ENCODE measurements around the gene LIMS1.
"Not testable (repeated sequence)": the region's sequence is repeated elsewhere in the genome, so short reads cannot be mapped to it uniquely, and the experiment has no call there.

LIMS1 gene

DNA sequence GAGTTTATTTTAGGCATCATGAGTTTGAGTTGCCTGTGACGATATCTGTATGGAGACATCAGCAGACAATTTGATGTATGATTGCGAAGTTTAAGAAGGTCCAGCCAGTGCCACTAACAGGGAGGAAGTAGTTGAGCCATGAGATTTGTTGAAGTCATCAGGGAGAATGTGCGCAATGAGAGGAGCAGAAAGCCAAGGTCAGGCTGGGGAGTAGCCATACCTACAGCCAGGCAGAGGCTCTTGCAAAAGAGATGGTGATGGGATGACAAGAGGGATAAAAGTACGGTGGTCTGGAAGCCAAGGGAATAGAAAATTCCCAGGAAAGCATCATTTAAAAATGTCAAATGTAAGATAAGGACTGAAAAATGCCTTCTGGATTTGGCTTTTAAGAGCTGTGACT lies 51.2 kb downstream of the LIMS1 start:
- no peak for DNase-seq (ENCODE audit: low read depth in 2 of 2, low spot score in 1 of 2)

DNA sequence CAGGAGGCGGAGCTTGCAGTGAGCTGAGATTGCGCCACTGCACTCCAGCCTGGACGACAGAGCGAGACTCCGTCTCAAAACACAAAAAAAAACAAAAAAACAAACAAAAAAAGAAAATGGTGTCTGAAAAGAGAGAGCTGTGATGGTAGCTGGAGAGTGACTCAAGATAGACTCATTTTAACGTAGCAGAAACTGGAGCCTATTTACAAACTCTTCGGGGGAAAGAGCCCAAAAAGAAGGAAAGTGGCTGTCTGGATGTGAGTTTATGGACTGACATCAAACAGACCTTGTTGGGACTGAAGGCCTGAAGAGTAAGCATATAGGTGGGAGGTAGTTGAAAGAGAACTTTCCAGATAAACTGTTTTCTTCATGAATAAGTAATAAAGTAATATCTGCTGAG lies 51.8 kb downstream of the LIMS1 start:
- DNase-seq (ENCODE audit: low read depth in 2 of 2, low spot score in 1 of 2): no peak

DNA sequence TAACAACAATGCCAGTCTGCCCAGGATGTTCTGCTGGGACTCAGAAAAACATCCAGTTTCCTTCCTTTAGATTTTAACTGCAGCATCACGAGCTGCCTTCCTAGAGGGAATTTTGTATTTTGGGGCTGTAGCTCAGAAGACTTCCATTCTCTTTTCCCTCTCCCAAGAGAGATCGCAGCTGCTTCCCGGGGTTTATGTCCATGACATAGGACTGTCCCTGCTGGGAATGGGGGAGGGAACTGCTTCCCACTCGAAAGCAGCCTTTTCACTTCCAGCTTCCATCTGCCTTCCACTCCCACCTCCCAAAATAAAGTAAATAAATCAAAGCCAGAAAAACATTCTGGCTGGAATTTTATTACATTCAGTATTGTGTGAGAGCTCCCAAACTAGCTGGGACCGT lies 52.4 kb downstream of the LIMS1 start:
- no peak for DNase-seq (ENCODE audit: low read depth in 2 of 2, low spot score in 1 of 2)

DNA sequence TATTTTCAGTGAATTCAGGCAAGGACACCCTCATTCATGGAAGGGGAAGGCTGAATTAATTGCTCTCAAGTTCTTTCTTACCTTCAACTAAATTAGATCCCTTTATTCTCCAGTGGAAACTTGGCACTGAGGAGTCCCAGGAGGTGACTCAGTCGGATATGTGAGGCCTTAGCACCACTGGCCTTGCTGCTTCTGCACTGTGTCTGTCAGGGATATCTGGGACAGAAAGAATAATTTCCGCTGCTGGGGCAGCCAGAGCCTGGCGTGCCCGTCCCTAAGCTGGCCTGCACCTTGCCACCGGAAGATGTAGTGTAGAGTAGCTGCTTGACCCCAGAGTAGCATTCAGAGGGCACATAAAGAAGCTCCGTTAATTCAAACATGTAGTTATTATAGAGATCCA lies 53.4 kb downstream of the LIMS1 start:
- no peak for DNase-seq (ENCODE audit: low read depth in 2 of 2, low spot score in 1 of 2)

DNA sequence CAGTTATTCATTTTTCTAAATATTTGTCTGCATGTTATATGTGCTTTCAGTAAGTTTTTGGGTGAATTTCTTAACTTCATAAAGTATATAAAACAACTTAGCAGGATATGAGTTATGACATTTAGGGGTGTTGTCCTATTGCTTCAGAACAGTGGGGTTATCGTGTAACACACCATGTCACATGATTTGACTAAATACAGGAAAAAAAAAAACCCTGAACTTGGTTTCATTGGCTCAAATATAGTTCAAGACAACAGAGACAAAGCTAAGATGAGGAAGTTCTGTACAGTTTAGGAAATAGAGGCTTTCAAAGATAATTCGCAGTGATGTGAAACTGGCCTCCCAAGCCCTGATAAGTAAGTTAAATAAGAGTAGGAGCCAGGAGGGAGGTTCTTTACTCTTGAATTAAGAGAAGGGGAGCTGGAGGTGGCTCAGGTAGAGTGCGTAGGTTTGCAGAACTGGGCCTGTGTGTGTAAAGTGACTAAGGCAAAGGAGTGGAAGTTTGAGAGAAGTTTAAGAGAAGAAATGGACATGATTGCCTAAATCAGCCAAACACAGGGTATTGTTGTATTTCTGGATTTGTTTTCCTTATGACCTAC lies 53.9 kb downstream of the LIMS1 start:
- no peak for DNase-seq (ENCODE audit: low read depth in 2 of 2, low spot score in 1 of 2)

DNA sequence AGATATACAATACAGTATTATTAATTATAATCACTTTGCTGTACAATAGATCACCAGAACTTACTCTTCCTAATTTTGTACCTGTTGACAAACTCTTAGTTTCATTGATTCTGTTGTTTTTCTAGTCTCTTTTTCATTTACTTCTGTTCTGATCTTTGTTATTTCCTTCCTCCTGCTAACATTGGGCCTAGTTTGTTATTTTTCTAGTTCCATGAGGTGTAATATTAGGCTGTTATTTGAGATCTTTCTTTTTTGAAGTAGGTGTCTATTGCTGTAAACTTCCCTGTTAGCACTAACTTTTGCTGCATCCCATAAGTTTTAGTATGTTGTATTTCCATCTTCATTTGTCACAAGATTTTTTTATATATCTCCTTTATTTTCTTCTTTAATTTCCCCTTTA lies 55.1 kb downstream of the LIMS1 start:
- no peak for DNase-seq (ENCODE audit: low read depth in 2 of 2, low spot score in 1 of 2)

DNA sequence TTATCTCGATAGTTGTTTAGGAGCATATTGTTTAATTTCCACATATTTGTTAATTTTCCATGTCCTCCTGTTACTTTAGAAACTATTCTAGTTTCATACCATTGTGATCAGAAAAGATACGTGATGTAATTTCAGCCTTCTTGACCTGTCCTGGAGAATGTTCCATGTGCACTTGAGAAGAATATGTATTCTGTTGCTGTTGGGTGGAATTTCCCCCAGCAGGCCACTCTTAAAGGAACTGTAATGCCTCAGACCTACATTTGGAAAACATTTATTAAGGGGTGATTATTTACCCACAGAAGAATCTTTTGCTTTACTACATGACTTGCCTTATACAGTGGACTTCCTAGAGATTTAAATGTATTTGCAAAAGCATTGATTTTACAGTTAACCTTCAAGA lies 55.5 kb downstream of the LIMS1 start:
- DNase-seq (ENCODE audit: low read depth in 2 of 2, low spot score in 1 of 2): no peak

DNA sequence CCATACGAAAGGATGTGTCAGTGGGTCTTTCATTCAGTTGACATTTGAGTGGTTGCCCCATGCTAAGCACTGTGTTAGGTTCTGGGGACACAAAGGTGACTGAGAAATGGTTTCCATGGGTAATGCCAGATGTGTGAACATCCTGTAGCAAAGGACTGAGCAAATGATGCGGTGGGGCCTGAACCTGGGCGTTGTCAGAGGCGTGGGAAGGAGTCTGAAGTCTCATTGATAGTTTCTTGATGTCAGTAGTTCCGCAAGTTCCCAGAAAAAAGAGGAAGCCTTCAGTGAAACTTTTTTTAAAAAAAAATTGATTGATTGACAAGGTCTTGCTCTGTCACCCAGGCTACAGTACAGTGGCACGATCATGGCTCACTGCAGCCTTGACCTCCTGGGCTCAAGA lies 56.9 kb downstream of the LIMS1 start:
- DNase-seq (ENCODE audit: low read depth in 2 of 2, low spot score in 1 of 2): no peak

DNA sequence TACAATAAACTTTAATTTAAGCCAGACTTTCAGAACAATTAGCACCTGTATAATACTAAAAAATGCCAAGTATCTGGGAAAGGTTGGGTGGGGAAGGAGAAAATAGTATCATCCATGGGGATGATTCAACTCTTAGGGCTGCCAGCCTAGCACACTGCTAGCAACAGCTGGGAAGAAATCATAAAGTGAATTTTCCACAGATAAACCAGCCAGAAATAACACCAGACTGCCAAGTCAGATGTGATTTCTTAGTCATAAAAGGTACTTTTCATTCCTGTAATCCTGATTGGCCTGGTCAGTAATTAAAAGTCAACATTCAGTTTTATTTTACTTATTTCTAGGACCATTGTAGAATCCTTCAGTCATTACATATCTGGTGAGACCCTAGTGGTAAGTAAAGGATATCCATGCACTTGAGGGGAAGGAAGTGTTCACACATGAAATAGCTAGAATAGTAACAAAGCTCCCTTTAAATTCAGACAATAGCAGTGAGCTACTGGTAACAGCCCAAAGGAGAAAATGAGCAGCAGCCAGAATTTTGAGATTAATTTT lies 59.4 kb downstream of the LIMS1 start:
- no peak for DNase-seq (ENCODE audit: low read depth in 2 of 2, low spot score in 1 of 2)

DNA sequence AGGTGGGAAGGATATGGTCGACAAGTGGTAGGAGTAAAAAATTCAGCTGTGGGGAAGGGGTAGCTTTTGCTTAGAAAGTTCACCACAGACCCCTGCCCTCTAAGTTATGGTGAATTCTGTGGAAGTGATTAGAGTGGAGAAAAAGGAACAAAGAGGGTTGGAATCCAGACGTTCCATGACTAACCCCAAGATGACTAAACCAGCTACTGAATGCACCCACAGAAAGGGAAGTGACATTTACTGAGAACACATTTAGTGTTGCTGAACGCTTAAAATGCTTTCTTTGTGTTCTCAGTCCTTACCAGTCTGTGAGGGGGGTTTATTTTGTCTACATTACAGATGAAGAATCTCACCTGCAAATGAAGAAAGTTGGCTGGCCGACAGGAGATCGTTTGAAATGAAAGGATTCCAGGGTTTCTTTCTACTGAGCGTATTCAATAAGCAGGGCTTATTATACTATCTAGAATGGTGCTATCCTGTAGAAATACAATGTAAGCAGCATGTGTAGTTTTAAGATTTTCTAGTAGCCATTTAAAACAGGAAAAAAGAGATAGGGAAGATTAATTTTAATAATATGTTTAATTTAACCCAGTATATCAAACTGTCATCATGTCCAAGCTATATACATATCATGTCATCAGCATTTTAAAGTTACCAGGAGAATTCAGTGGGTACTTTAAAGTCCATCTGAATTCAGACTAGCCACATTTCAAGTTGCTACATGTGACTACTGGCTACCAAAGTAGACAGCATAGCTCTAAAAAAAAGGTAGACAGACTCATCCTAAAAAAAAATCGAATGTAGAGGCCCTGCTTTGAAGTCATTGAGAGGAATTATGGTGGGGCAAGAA lies 60.1 kb downstream of the LIMS1 start:
- DNase-seq (ENCODE audit: low read depth in 2 of 2, low spot score in 1 of 2): no peak

DNA sequence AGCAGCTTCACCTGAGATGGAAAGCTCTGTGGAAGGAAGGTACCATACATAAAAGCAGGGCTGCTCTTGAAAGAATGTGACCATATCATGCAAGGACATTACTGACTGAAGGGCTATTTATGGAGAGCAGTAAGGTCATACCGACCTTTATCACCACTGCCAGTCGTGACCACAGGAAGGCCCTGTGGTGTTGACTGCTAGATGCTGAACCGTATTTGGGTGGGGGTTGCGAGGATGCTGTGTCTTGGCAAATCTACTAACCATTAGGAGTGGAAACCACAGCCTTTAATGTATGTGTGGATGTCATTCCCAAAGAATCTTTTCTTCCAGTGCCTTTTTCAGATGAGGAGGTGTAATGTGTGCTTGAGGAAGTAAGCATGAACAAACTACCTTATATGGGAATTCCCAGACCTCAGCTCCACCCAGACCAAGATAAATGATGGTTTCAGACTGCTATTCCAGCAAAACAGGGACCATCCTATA lies 60.8 kb downstream of the LIMS1 start:
- DNase-seq (ENCODE audit: low read depth in 2 of 2, low spot score in 1 of 2): no peak

DNA sequence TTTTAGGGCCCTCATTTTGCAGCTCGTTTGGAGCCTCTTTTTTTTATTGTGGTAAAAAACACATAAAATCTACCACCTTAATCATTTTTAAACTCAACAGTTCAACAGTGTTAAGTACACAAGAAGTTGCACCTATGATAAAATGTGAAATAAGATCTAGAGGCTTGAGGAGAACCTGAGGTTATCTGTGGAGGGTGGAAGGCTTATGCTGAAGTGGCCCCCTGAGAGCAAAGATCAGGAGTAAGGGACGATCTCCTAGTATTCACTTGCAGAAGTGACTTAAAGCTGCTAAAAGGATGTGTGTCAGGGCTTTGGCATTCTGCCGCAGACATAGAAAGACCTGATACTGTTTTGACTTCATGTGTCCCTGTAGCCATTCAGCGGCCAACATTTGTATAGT lies 61.5 kb downstream of the LIMS1 start:
- not testable (repeated sequence) for DNase-seq (ENCODE audit: low read depth in 2 of 2, low spot score in 1 of 2)

DNA sequence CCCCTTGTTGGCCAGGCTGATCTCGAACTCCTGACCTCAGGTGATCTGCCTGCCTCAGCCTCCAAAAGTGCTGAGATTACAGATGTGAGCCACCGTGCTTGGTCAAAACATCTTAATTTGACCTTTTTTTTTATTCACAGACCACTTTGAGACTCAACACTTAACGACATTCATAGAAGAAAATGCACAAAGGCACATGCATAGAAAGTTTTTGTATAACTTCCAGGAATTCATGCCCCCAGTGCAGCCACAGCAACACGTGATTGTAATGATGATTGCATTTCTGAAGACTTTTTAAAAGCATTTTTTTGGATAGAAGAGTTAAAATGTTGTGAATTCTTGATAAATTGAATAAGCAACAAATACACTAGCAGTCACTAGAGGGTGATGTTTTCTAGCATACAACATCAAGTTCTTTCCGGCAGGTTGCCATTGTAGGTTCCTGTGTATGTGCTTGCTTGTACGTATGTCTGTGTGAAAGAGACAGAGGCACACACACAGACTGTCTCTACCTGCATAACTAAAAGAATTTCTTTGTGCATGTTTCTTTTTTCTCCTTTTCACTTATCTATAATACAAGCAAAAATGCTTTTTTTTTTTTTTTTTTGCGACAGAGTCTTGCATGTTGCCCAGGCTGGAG lies 63.0 kb downstream of the LIMS1 start:
- DNase-seq (ENCODE audit: low read depth in 2 of 2, low spot score in 1 of 2): not testable (repeated sequence)

DNA sequence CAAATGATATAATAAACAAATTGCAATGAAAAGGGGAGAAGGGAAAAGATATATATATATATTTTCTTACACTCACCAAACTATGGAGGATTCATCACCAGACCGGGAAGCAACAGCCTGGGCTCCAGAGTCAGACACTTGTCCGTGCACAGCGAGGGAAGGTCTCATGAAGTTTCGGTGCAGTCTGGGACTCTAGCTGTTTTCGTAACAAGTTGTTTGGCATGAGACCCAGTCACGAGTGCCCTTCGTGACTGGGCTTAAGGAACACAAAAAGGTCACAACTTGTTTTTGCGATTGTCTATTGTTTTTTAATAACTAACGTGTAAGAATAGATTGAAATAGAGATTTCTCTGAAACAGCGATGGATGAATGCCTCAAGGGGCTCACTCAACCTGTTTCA lies 66.9 kb downstream of the LIMS1 start:
- DNase-seq (ENCODE audit: low read depth in 2 of 2, low spot score in 1 of 2): not testable (repeated sequence)

DNA sequence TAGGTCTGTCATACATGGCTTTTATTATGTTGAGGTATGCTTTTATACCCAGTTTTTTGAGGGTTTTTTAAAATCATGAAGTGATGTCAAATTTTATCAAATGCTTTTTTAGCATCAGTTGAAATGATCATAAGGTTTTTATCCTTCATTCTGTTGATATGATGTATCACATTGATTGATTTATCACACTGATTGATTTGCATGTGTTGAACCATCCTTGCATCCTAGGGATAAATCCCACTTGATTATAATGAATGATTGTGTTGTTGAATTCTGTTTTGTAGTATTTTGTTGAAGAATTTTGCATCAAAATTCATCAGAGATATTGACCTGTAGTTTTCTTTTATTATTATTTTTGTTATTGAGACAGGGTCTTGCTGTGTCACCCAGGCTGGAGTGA lies 68.2 kb downstream of the LIMS1 start:
- DNase-seq (ENCODE audit: low read depth in 2 of 2, low spot score in 1 of 2): no peak

DNA sequence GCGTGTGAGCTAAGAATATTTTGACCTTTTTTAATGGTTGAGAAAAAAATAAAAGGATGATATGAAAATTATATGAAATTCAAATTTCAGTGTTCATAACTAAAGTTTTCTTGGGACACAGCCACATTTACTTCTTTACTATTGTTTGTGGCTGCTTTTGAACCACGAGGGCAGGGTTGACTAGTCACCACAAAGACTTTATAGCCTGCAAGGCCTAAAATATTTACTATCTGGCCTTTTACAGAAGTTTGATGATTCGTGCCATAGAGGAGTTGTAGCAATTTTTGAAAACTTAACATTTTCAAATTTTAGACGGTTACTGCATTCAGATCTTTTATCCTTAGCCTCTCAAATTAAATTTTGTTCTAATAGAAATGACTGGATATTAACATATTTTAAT lies 69.9 kb downstream of the LIMS1 start:
- no peak for DNase-seq (ENCODE audit: low read depth in 2 of 2, low spot score in 1 of 2)

DNA sequence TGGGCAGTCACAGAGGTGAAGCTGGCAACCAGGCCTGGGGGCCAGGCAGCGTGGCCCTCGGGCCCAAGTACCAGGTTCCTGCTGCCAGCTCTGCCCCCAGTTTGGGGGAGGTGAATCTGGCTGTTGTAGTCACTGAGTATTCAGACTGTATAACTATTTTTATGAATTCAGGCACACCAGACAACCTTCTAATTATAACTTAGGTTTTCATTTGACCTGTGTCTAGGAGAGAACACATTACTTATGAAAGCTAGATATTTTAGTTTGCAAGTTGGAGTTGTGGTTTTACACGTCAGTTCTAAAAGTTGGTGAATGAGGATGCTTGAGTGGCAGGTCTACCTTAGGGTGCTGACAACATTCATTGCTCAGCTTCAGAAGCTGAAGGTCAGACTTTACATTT lies 71.7 kb downstream of the LIMS1 start:
- no peak for DNase-seq (ENCODE audit: low read depth in 2 of 2, low spot score in 1 of 2)

DNA sequence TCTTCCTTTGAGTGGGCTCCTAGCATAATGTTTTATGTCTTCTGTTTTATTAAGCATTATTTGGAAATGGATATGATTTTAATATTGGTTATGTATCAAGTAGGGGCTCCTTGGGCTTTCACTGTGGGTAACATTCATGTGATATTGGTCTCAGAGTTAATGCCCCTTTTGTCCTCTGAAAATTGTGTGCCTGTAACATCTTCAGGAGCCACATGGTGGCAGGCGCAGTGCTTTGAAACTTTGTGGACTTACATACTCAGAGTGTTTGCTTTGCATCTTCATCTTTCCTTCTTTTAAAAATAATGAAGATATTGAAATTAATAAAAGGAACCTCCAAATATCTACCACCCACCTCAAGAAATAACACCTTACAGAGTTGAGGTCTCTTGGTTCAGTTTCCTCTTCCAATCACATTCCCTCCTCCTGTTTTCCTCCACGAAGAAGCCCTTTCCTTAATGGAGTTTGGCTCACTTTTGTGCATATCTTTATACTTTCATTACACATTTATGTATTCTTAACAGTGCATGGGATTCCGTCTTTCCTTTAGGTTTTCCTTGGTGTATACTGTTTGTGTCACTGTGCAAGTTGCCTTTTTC lies 73.5 kb downstream of the LIMS1 start:
- no peak for DNase-seq (ENCODE audit: low read depth in 2 of 2, low spot score in 1 of 2)

DNA sequence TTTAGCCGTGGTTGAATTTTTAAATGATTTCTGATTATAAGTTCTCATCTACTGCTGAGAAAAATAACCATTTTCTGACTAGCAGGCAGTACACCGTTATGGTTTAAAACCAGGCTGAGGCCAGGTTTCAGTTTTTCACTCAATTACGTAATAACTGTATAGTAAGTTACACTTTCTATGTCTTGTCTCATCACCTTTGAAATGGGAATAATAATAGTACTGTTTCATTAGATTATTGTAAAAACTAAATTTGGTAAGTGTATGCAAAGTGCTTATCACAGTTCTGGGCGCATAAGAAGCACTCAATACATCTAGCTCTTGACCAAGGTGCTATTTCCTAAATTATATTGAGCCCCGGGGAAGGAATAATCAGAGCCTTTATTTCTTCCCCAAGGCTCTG lies 76.8 kb downstream of the LIMS1 start:
- no peak for DNase-seq (ENCODE audit: low read depth in 2 of 2, low spot score in 1 of 2)

DNA sequence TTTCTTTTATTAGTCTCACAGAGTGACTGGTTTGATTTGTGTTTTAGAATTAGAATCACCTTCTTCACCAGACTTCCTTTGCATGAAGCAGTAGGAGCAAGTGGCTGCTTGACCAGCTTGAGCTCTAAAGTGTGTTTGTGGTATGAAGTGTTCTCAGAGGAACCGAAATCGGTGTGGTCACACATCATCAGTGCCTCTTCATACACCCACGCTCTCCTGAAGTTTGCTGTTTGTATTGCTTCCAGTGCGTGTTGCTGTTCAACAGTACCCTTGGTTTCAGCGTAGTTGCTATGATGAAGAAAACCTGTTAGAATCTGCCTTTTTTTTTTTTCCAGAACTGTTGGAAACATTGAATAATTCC lies 77.9 kb downstream of the LIMS1 start:
- no peak for DNase-seq (ENCODE audit: low read depth in 2 of 2, low spot score in 1 of 2)

DNA sequence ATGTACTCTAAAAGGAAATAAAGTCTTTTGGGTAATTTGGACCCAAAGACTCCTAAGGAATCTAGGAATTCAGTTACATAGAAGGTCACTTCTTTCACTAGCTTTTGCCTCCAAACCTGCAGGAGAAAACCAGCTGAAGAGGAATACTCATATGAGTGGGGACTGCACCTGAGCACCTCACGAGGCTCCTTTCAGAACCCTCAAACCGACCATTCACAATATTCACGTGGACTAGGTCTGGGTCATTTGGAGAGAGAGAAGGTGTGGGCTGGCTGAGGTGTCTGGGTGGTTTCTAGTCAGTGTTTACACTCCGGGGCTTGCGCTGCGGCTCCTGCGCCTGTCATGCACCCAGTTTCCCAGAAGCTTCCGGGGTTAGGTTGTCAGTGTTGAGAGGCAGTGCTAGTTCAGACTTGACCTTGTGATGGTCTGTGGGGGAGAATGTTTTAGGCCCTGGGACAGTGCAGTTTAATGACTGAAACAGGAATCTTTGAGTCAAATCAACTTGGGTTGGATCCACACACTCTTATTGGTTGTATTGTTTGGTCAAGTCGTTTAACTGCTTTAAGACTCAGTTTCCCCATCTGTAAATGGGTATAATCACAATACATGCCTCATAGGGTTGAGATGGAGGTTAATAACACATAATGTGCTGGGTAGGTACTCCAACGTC lies 78.4 kb downstream of the LIMS1 start:
- no peak for DNase-seq (ENCODE audit: low read depth in 2 of 2, low spot score in 1 of 2)

All from stimulated activated CD8-positive, alpha-beta memory T cell treated with anti-CD3 and anti-CD28 coated beads, Interleukin-4, amount 100 ng/mL, for 1 hour (primary cell).